Loucy (cell line): Measurements from ENCODE around the gene ELMO1.

Experiments used
- CTCF ChIP-seq: fragments of 200-600 bp; sonication (generic); conservative IDR thresholded peaks from 2 replicates; pipeline ENCODE4 v1.5.1; 2014; ENCODE audit warnings: mild to moderate bottlenecking, antibody characterized with exemption, low read length
- EZH2phosphoT487 ChIP-seq: fragments of 200-600 bp; IDR thresholded peaks from 2 replicates; pipeline ENCODE4 v1.6.1; 2018; ENCODE audit warnings: antibody characterized with exemption, mild to moderate bottlenecking, moderate library complexity, borderline replicate concordance

- TF ChIP-seq CTCF (no peak), EZH2phosphoT487 (no peak)
Observed at GRCh38 chr7:36896418-36896817, 552.2 kb downstream of the ELMO1 start.
